Measurements from ENCODE around the gene GSS.

GRCh38 chr20:34979366-34980153, 24.0 kb upstream of the GSS start:
- TF ChIP-seq CTCF (IDR thresholded peaks at IDR 0.05) (no peak), POLR2A (IDR thresholded peaks at IDR 0.05) (no peak)

Data from testis (tissue), 2 donors.